H1 (cell line): Measurements from ENCODE around the gene ZNF423. TPM values are rescaled to one million over a fixed set of nuclear protein-coding genes. Genes with fewer than 3 reads are reported as not detected.

Experiments used
- CTCF ChIA-PET: fragments of 300-600 bp; sonication (Branson Sonifier 250); formaldehyde crosslinking; loops from one replicate; lab custom pipeline; 2021; ENCODE audit not compliant: partially characterized antibody; lab: Charles Lee
- POLR2A ChIA-PET: fragments of 300-600 bp; sonication (Branson Sonifier 250); formaldehyde crosslinking; loops from one replicate; lab custom pipeline; 2021; ENCODE audit warnings: inconsistent platforms; ENCODE audit not compliant: partially characterized antibody; lab: Charles Lee
- DNase-seq, 2 experiments: peaks; one replicate each; pipeline versions ENCODE4 v3.0.0 to v3.0.0-alpha.2; 2010 to 2022; ENCODE audit warnings: low spot score in 2 of 2, low read depth in 1 of 2, mixed read lengths in 1 of 2
- FAIRE-seq: peaks from 2 replicates; lab custom pipeline; 2011; peaks lifted over from hg19 to GRCh38; lab: Jason Lieb, UNC
- H2AFZ ChIP-seq: 2 replicates; pipeline ENCODE4 v1.8.1; 2012; ENCODE audit warnings: low read length, inconsistent platforms
- H2AK5ac ChIP-seq: 2 replicates; pipeline ENCODE4 v1.6.1; 2013; ENCODE audit warnings: low read depth, low read length
- H2BK120ac ChIP-seq: replicated peaks from 2 replicates; pipeline ENCODE3; 2013; ENCODE audit warnings: low read depth, low read length, inconsistent platforms
- H2BK12ac ChIP-seq: 2 replicates; pipeline ENCODE4 v1.6.1; 2013; ENCODE audit warnings: low read depth, low read length
- H2BK15ac ChIP-seq: 2 replicates; pipeline ENCODE4 v1.6.1; 2013; ENCODE audit warnings: low read length
- H2BK20ac ChIP-seq: 2 replicates; pipeline ENCODE4 v1.6.1; 2013; ENCODE audit warnings: low read length
- H2BK5ac ChIP-seq: 2 replicates; pipeline ENCODE4 v1.6.1; 2013; ENCODE audit warnings: low read depth, low read length
- H3K14ac ChIP-seq: 2 replicates; pipeline ENCODE4 v1.6.1; 2013; ENCODE audit warnings: inconsistent platforms; ENCODE audit not compliant: insufficient read length
- H3K18ac ChIP-seq: 2 replicates; pipeline ENCODE4 v1.6.1; 2013; ENCODE audit warnings: low read length; ENCODE audit errors: extremely low read depth
- H3K23ac ChIP-seq: 2 replicates; pipeline ENCODE4 v1.6.1; 2013; ENCODE audit warnings: inconsistent platforms; ENCODE audit not compliant: insufficient read length
- H3K23me2 ChIP-seq: 2 replicates; pipeline ENCODE4 v1.6.1; 2013; ENCODE audit warnings: low read depth, low read length
- H3K27ac ChIP-seq: 2 replicates; pipeline ENCODE4 v1.6.1; 2011; ENCODE audit warnings: low read depth, low read length, inconsistent platforms
- H3K27me3 ChIP-seq, 4 experiments: replicated peaks in 1 of 4; 1 replicate in 1 of 4; 2 replicates in 3 of 4; pipeline versions ENCODE4 v1.6.1 to v1.8.1; 2011 to 2013; ENCODE audit warnings: low read length in 3 of 4, mild to moderate bottlenecking in 3 of 4, inconsistent platforms in 2 of 4, mixed read lengths in 2 of 4, moderate library complexity in 1 of 4; ENCODE audit not compliant: control insufficient read depth in 3 of 4, insufficient read depth in 3 of 4; ENCODE audit errors: extremely low read depth in 1 of 4
- H3K36me3 ChIP-seq, 4 experiments: 2 replicates each; pipeline versions ENCODE4 v1.6.1 to v1.8.1; 2011 to 2013; ENCODE audit warnings: mild to moderate bottlenecking in 4 of 4, low read length in 3 of 4, moderate library complexity in 2 of 4, control low read depth in 1 of 4, inconsistent platforms in 1 of 4; ENCODE audit not compliant: insufficient read depth in 4 of 4, control insufficient read depth in 2 of 4
- H3K4ac ChIP-seq: replicated peaks from 2 replicates; pipeline ENCODE3; 2013; ENCODE audit warnings: low read length, low read depth, mixed read lengths, inconsistent platforms; ENCODE audit not compliant: insufficient read length
- H3K4me1 ChIP-seq, 4 experiments: replicated peaks in 1 of 4; 1 replicate in 1 of 4; 2 replicates in 3 of 4; pipeline versions ENCODE4 v1.6.1 to v1.8.1; 2011 to 2013; ENCODE audit warnings: low read length in 3 of 4, inconsistent platforms in 2 of 4, mixed read lengths in 1 of 4; ENCODE audit not compliant: insufficient read depth in 4 of 4, control insufficient read depth in 3 of 4
- H3K4me2 ChIP-seq, 2 experiments: 2 replicates each; pipeline versions ENCODE4 v1.6.1 to v1.8.1; 2011 to 2013; ENCODE audit warnings: low read depth in 2 of 2, low read length in 2 of 2, control low read depth in 1 of 2, inconsistent platforms in 1 of 2, mild to moderate bottlenecking in 1 of 2; ENCODE audit not compliant: insufficient read depth in 1 of 2
- H3K4me3 ChIP-seq, 4 experiments: fragments of 200-600, 300-600 bp in 1 of 4; sonication (generic), shearing (Covaris generic), sonication (Bioruptor Twin) in 1 of 4; 2 replicates each; pipeline versions ENCODE4 v1.5.1 to v1.8.1; 2011 to 2016; ENCODE audit warnings: low read length in 4 of 4, low read depth in 3 of 4, control low read depth in 2 of 4, inconsistent platforms in 2 of 4, mild to moderate bottlenecking in 2 of 4, mixed read lengths in 1 of 4, moderate library complexity in 1 of 4; ENCODE audit not compliant: insufficient read depth in 2 of 4; ENCODE audit errors: extremely low read depth in 1 of 4
- H3K56ac ChIP-seq: replicated peaks from 2 replicates; pipeline ENCODE3; 2013; ENCODE audit warnings: low read depth, mild to moderate bottlenecking, mixed read lengths, low read length, inconsistent platforms; ENCODE audit not compliant: insufficient read length
- H3K79me1 ChIP-seq: 2 replicates; pipeline ENCODE4 v1.6.1; 2013; ENCODE audit warnings: low read depth, low read length, control low read depth
- H3K79me2 ChIP-seq, 2 experiments: 2 replicates each; pipeline versions ENCODE4 v1.6.1 to v1.8.1; 2012 to 2013; ENCODE audit warnings: low read length in 2 of 2, mild to moderate bottlenecking in 2 of 2, inconsistent platforms in 1 of 2; ENCODE audit not compliant: insufficient read depth in 2 of 2, control insufficient read depth in 1 of 2
- H3K9ac ChIP-seq, 4 experiments: replicated peaks in 1 of 4; 1 replicate in 1 of 4; 2 replicates in 3 of 4; pipeline versions ENCODE4 v1.6.1 to v1.8.1; 2011 to 2013; ENCODE audit warnings: low read depth in 3 of 4, low read length in 3 of 4, control low read depth in 2 of 4, mild to moderate bottlenecking in 2 of 4, moderate library complexity in 2 of 4, inconsistent platforms in 1 of 4; ENCODE audit errors: extremely low read depth in 1 of 4
- H3K9me3 ChIP-seq, 2 experiments: 2 replicates each; pipeline versions ENCODE4 v1.6.1 to v1.8.1; 2012 to 2013; ENCODE audit warnings: mild to moderate bottlenecking in 2 of 2, moderate library complexity in 2 of 2, control low read depth in 1 of 2, inconsistent platforms in 1 of 2, low read depth in 1 of 2, low read length in 1 of 2, mixed read lengths in 1 of 2; ENCODE audit not compliant: insufficient read depth in 2 of 2
- H4K20me1 ChIP-seq, 2 experiments: replicated peaks in 1 of 2; 2 replicates each; pipeline versions ENCODE3 to v1.8.1; 2011 to 2013; ENCODE audit warnings: inconsistent platforms in 2 of 2, low read length in 2 of 2, mild to moderate bottlenecking in 1 of 2; ENCODE audit not compliant: insufficient read depth in 2 of 2, control insufficient read depth in 1 of 2
- H4K5ac ChIP-seq: 2 replicates; pipeline ENCODE4 v1.6.1; 2013; ENCODE audit warnings: low read length, low read depth, mixed read lengths, inconsistent platforms; ENCODE audit not compliant: insufficient read length
- H4K8ac ChIP-seq: 2 replicates; pipeline ENCODE4 v1.8.0; 2013; ENCODE audit warnings: mild to moderate bottlenecking, moderate library complexity, low read length, inconsistent platforms; ENCODE audit not compliant: insufficient read depth; ENCODE audit errors: extremely low read depth
- H4K91ac ChIP-seq: replicated peaks from 2 replicates; pipeline ENCODE3; 2013; ENCODE audit warnings: low read length, mixed read lengths, inconsistent platforms; ENCODE audit not compliant: insufficient read length
- CBX5 ChIP-seq: fragments of 300-800, 300-1000 bp; sonication (generic); IDR thresholded peaks from 2 replicates; pipeline ENCODE4 v1.7.1; 2016; ENCODE audit warnings: antibody characterized with exemption, low read length, low read depth
- POLR2A ChIP-seq, 2 experiments: IDR thresholded peaks; 1 replicate in 1 of 2; 2 replicates in 1 of 2; pipeline ENCODE4 v1.6.1; 2011; ENCODE audit warnings: low read depth in 2 of 2, low read length in 2 of 2, mild to moderate bottlenecking in 2 of 2; ENCODE audit errors: control extremely low read depth in 1 of 2
- TBP ChIP-seq: IDR thresholded peaks from 2 replicates; pipeline ENCODE4 v1.6.1; 2011; ENCODE audit warnings: low read depth, low read length, improper control_type of control experiment
- WGBS, 2 experiments: shearing (Covaris generic) in 1 of 2; methylation state at CpG; one replicate each; pipeline versions ENCODE4 v1.1.6 to v1.1.7; 2013 to 2015; ENCODE audit warnings: low lambda C conversion rate in 2 of 2, mixed read lengths in 2 of 2, inconsistent platforms in 1 of 2, low coverage in 1 of 2, missing lambda C conversion rate in 1 of 2; ENCODE audit not compliant: insufficient replicate concordance in 2 of 2, insufficient coverage in 1 of 2, insufficient read length in 1 of 2; ENCODE audit errors: extremely low coverage in 1 of 2, missing lambda C conversion rate in 1 of 2; 5-methylcytosine and 5-hydroxymethylcytosine counted together
- polyA plus RNA-seq, 7 experiments: library from polyadenylated mRNA; depleted of rRNA in 3 of 7; stranded (reverse) in 5 of 7; unstranded in 2 of 7; fragments of >200 nt in 5 of 7; fragments of 200-250 nt in 2 of 7; gene quantifications; 1 replicate in 5 of 7; 2 replicates in 1 of 7; 4 replicates in 1 of 7; pipeline versions ENCODE4 v1.2.1 to v1.2.3, GENCODE V29; 2011 to 2013; ENCODE audit warnings: missing spikeins in 2 of 7, mixed read lengths in 2 of 7
- total RNA-seq: library from RNA; stranded (reverse); fragmentation: NEBNext Ultra II Directional; extraction: Animal tissue kit (Norgen Biotek cat#: 25700); gene quantifications from 2 replicates; pipeline ENCODE4 v1.2.1, GENCODE V29; 2021

ZNF423 gene
- total and polyA plus RNA-seq, 2 of the 8 experiments (the other 6 are each of a cell fraction or from before 2014, with no cell fraction given) = 38.2 to 52.3 TPM

DNA sequence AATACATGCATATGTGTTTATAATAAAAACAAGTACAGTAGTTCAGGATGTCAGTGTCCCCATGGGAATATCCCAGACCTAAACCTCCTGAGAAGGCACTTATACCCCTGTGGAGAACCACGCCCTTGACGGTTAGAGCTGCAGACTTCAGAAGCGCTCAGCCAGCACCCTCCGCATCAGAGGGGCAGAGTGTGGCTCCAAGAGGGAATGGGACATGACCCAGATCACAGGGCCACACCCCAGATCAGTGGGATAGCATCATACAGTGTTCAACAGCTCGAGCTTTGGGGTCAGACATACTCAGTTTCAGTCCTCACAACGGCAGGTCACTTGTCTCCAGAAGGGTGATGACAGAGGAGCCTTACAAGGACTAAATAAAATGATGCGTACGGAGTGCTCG, 45.8 kb upstream of the ZNF423 start:
- POLR2A ChIA-PET = no interaction called here
- TF ChIP-seq CBX5 (no peak), TBP (no peak), POLR2A (IDR thresholded peaks at IDR 0.05; ENCODE audit: control extremely low read depth in 1 of 2, low read depth in 2 of 2, low read length in 2 of 2) (no peak)

More for the DNA sequence above, 45.8 kb upstream of the ZNF423 start:
- H2AK5ac ChIP-seq = no peak overlapping the region
- no peaks in the 10 kb centered on the region for H3K27me3 ChIP-seq
- H2AFZ ChIP-seq = no peak overlapping the region
- H3K23ac ChIP-seq = no peak overlapping the region
- no peak overlapping the region for H3K56ac ChIP-seq
- no peak overlapping the region for H4K8ac ChIP-seq
- H3K23me2 ChIP-seq = peaks cover 5% of the 10 kb centered on the region; the same call in 1 of the 2 replicates
- H2BK5ac ChIP-seq = no peak overlapping the region
- WGBS, 2 experiments = 89% methylated on average over 9 of the region's 9 CpGs; no CpG with 5 or more reads in 1 of the 2 experiments
- no peak overlapping the region for H3K4me2 ChIP-seq
- H3K18ac ChIP-seq = no peak overlapping the region
- no peak for FAIRE-seq
- H3K4me1 ChIP-seq = no peaks in the 10 kb centered on the region
- no peak overlapping the region for H3K4ac ChIP-seq
- CTCF ChIA-PET = interaction anchor here (1.2 to 6.9 kb wide), 5 partner anchors 12 to 436 kb away, joined by 3 to 64 read pairs (median 8); no protein-coding TSS in a partner anchor
- peaks cover 0 to 6% of the 10 kb centered on the region in 2 experiments for H4K20me1 ChIP-seq
- no peak overlapping the region for H2BK20ac ChIP-seq
- no peaks in the 10 kb centered on the region for H3K79me2 ChIP-seq
- H2BK12ac ChIP-seq = no peak overlapping the region
- H2BK120ac ChIP-seq = no peak overlapping the region
- no peak overlapping the region for H4K5ac ChIP-seq
- DNase-seq = no peak
- H3K4me3 ChIP-seq = no peak overlapping the region
- H3K9me3 ChIP-seq = no peaks in the 10 kb centered on the region
- H3K79me1 ChIP-seq = no peaks in the 10 kb centered on the region
- H2BK15ac ChIP-seq = no peak overlapping the region
- no peak overlapping the region for H3K27ac ChIP-seq
- no peaks in the 10 kb centered on the region for H3K36me3 ChIP-seq
- no peak overlapping the region for H4K91ac ChIP-seq
- no peak overlapping the region for H3K9ac ChIP-seq
- no peak overlapping the region for H3K14ac ChIP-seq
